Transverse colon (tissue), 4 donors: Measurements from ENCODE around the gene MTOR.

Experiments used
- EP300 ChIP-seq: sonication (generic); formaldehyde crosslinking; IDR thresholded peaks from one replicate; pipeline ENCODE4 v1.6.1; 2017; ENCODE audit warnings: antibody characterized with exemption, low read depth
- POLR2A ChIP-seq: fragments of 450-650 bp; IDR thresholded peaks from one replicate; pipeline ENCODE4 v1.6.1; 2016; ENCODE audit warnings: antibody characterized with exemption, mild to moderate bottlenecking, moderate library complexity
- POLR2AphosphoS5 ChIP-seq, 3 donors: sonication (generic); formaldehyde crosslinking; IDR thresholded peaks; one replicate each; pipeline ENCODE4 v1.6.1; 2016; ENCODE audit warnings: antibody characterized with exemption in 3 of 3
- TF ChIP-seq, protein P1 (sequence below), 5 experiments: fragments of 200-600 bp in 3 of 5; fragments of 450-650 bp in 2 of 5; sonication (generic) in 3 of 5; IDR thresholded peaks; 1 replicate in 2 of 5; 2 replicates in 3 of 5; pipeline ENCODE4 v1.5.1; 2016 to 2017; ENCODE audit warnings: antibody characterized with exemption in 5 of 5, inconsistent platforms in 3 of 5, mild to moderate bottlenecking in 2 of 5, moderate library complexity in 1 of 5

- TF ChIP-seq POLR2AphosphoS5 (IDR thresholded peaks at IDR 0.05) = no peak
- TF ChIP-seq, protein P1, sequence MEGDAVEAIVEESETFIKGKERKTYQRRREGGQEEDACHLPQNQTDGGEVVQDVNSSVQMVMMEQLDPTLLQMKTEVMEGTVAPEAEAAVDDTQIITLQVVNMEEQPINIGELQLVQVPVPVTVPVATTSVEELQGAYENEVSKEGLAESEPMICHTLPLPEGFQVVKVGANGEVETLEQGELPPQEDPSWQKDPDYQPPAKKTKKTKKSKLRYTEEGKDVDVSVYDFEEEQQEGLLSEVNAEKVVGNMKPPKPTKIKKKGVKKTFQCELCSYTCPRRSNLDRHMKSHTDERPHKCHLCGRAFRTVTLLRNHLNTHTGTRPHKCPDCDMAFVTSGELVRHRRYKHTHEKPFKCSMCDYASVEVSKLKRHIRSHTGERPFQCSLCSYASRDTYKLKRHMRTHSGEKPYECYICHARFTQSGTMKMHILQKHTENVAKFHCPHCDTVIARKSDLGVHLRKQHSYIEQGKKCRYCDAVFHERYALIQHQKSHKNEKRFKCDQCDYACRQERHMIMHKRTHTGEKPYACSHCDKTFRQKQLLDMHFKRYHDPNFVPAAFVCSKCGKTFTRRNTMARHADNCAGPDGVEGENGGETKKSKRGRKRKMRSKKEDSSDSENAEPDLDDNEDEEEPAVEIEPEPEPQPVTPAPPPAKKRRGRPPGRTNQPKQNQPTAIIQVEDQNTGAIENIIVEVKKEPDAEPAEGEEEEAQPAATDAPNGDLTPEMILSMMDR (IDR thresholded peaks at IDR 0.05) = no peak
- TF ChIP-seq POLR2A = no peak
- no peak for TF ChIP-seq EP300
These were observed 183.7 kb downstream of the MTOR start for GRCh38 chr1:11078631-11079030.
